ENCODE results near the gene KY.

DNA sequence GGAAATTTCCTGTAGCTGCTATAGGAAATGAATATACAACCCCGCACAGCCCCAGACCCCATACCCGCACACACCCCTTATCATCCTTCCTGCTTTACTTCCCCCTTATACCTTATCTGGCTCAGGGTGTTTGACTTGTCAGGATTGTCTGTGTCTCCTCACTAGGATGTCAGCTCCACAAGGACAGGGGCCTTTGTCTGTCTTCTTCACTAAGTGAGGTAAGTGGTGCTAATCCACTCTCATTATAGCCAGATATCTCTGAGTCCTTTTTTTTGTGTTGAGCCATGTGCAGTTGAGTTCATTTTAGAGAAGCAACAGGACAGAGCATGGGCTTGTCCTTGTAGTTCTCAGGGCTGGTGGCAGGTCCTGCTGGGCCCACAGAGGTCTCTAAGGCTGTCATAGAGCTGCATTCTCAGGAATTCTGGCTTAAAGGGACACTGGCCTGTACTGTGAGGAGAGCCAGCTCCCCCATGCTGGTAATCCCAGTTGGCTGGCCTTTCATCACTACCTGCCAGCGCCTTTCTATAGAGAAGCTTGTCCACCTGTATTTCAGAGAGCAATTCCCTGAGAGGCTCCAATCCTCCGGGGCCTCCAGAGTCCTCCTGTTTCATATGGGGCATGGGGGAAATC lies 9.0 kb downstream of the KY start:
- TF ChIP-seq EZH2 (IDR thresholded peaks at IDR 0.05) (no peak), POLR2AphosphoS5 (IDR thresholded peaks at IDR 0.05; ENCODE audit: borderline replicate concordance, low read depth, low read length) (no peak), FOXP2 (optimal IDR thresholded peaks at IDR 0.05; ENCODE audit: control extremely low read depth, extremely low read length, insufficient read depth) (no peak)

All from SK-N-MC (cell line).